Activated T-cell treated with anti-CD3 and anti-CD28 coated beads, Interleukin-2, amount 50 U/mL, for 24 hours (primary cell): ENCODE results near the gene PHKA1.
"Not testable (repeated sequence)": the region's sequence is repeated elsewhere in the genome, so short reads cannot be mapped to it uniquely, and the experiment has no call there.

Experiments used
- DNase-seq: peaks from one replicate; pipeline ENCODE4 v3.0.0-alpha.2; 2020
- H3K27ac Mint-ChIP-seq: 2 replicates; pipeline ENCODE4 v1.8.0; 2020; ENCODE audit warnings: mild to moderate bottlenecking, mixed read lengths
- H3K27me3 Mint-ChIP-seq: 2 replicates; pipeline ENCODE4 v1.8.0; 2020; ENCODE audit warnings: mixed read lengths
- H3K36me3 Mint-ChIP-seq: 2 replicates; pipeline ENCODE4 v1.8.0; 2020; ENCODE audit warnings: low read depth, mixed read lengths
- H3K4me1 Mint-ChIP-seq: 2 replicates; pipeline ENCODE4 v1.8.0; 2020; ENCODE audit warnings: low read depth, mixed read lengths
- H3K4me3 Mint-ChIP-seq: 2 replicates; pipeline ENCODE4 v1.8.0; 2020; ENCODE audit warnings: mild to moderate bottlenecking, moderate library complexity, mixed read lengths
- H3K9me3 Mint-ChIP-seq: 2 replicates; pipeline ENCODE4 v1.8.0; 2020; ENCODE audit warnings: mixed read lengths

Gene PHKA1

GRCh38 chrX:72635930-72636329 is 78.2 kb downstream of the PHKA1 start:
- no peak for DNase-seq
- Mint-ChIP-seq H3K9me3 (no peaks in the 10 kb centered on the region), H3K27me3 (peaks cover 52% of the 10 kb centered on the region), H3K36me3 (no peaks in the 10 kb centered on the region), H3K4me3 (no peak overlapping the region), H3K27ac (no peak overlapping the region), H3K4me1 (no peaks in the 10 kb centered on the region)

- DNase-seq = no peak
- H3K4me3 Mint-ChIP-seq = no peak overlapping the region
- H3K27ac Mint-ChIP-seq = no peak overlapping the region
- H3K27me3 Mint-ChIP-seq = peaks cover 57% of the 10 kb centered on the region
- no peaks in the 10 kb centered on the region for H3K9me3 Mint-ChIP-seq
- H3K4me1 Mint-ChIP-seq = no peaks in the 10 kb centered on the region
- H3K36me3 Mint-ChIP-seq = no peaks in the 10 kb centered on the region
These were observed 79.8 kb downstream of the PHKA1 start for GRCh38 chrX:72634331-72634730.

DNA sequence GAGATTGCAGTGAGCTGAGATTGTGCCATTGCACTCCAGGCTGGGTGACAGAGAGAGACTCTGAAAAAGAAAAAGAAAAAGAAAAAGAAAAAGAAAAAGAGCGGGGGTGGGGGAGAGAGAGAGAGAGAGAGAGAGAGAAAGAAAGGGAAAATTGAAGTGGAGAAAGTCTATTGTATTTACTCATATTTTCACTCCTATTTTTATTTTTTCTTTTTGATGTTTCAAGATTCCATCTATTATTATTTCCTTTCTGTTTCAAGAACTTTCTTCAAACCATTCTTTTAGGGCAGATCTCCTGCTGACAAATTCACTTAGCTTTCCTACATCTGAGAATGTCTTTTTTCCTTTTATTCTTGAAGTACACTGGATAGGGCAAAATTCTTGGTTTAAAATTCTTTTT is 83.9 kb downstream of the PHKA1 start:
- H3K4me3 Mint-ChIP-seq = no peak overlapping the region
- DNase-seq = no peak
- no peaks in the 10 kb centered on the region for H3K9me3 Mint-ChIP-seq
- no peak overlapping the region for H3K27ac Mint-ChIP-seq
- peaks cover 56% of the 10 kb centered on the region for H3K27me3 Mint-ChIP-seq
- H3K36me3 Mint-ChIP-seq = no peaks in the 10 kb centered on the region
- H3K4me1 Mint-ChIP-seq = no peaks in the 10 kb centered on the region

DNA sequence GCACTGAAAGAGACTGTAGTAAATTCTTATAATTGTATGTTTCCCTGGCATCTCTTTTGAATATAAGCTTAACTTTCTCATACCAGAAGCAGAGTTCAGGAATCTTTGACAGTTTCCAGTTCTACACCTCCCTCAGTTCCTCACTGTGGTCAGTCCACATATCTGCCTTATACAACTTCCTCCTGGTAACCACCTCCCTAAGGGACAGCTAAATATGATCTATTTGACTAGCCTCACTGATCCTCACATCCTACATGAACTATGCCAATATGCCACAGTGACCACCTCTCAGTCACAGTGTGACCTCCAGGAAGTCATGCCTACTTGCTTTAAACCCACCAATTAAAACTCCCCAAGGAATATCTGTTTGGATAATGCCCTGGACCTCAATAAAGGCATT is 89.9 kb downstream of the PHKA1 start:
- Mint-ChIP-seq H3K4me3 (no peak overlapping the region), H3K27me3 (peaks cover 57% of the 10 kb centered on the region), H3K36me3 (peaks cover 7% of the 10 kb centered on the region), H3K27ac (no peak overlapping the region), H3K4me1 (peaks cover 32% of the 10 kb centered on the region), H3K9me3 (peaks cover 3% of the 10 kb centered on the region)
- DNase-seq = no peak

DNA sequence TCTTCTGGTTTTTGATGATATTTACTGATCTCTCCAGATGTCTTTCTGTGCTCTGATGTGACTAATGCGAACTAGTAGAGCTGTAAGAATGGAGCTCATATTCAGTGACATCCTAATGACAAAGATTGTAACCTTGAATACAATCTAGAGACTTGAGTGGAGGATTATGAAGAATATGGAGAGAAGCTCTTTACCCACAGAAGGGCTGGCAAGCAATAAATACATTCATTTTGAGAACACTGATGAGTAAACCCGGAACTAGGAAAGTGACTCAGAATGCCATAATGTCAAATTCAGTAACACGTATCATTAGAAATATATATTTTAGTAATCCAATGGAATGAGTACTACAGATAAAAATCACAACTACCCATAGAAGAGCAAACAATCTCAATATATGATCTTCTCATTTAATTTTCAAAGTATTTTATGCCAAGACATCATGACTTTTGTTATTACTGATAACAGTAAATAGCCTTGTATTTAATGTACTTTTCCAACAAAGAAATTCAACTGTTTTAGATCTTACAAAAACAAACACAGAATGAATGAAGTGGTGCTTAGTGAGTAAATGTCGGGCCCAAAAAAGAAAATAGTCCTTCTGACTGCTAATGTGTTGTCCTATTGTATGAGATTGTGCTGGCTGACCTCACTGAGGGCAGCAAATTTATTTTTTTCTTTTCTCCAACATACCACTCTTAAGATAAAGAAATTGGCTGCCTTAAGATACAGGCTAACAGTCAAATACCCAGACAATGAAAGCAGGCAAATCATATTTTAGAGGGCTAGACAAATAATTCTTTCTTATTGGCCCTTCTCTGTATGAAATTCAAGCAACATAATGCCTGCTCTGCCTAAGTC is 92.3 kb downstream of the PHKA1 start:
- Mint-ChIP-seq H3K4me3 (peak overlapping the region; percentile 29), H3K36me3 (peaks cover 9% of the 10 kb centered on the region), H3K27ac (peak overlapping the region; percentile 96), H3K9me3 (peaks cover 3% of the 10 kb centered on the region), H3K4me1 (peaks cover 32% of the 10 kb centered on the region), H3K27me3 (peaks cover 68% of the 10 kb centered on the region)
- no peak for DNase-seq

DNA sequence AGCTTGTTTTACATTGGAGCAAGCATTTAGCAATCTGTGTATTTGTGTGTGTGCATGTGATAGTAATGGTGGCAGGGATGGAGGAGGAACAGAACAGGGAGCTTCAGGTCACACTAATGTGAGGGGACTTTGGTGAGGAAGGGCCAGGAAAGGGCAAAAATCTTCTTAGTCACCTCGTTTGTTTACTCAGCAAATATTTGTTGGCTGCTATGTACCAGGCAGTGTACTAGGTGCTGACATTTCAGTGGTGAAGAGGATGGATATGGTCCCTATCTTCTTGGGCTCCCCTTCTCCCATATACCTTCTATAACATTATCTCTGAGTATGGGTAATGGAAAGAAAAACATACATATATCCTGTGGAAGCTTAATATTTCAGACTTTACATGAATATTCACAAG is 92.9 kb downstream of the PHKA1 start:
- Mint-ChIP-seq H3K4me3 (peak overlapping the region; percentile 63), H3K27me3 (peaks cover 72% of the 10 kb centered on the region), H3K27ac (peak overlapping the region; percentile 96), H3K4me1 (peaks cover 32% of the 10 kb centered on the region), H3K9me3 (peaks cover 3% of the 10 kb centered on the region), H3K36me3 (peaks cover 9% of the 10 kb centered on the region)
- no peak for DNase-seq

DNA sequence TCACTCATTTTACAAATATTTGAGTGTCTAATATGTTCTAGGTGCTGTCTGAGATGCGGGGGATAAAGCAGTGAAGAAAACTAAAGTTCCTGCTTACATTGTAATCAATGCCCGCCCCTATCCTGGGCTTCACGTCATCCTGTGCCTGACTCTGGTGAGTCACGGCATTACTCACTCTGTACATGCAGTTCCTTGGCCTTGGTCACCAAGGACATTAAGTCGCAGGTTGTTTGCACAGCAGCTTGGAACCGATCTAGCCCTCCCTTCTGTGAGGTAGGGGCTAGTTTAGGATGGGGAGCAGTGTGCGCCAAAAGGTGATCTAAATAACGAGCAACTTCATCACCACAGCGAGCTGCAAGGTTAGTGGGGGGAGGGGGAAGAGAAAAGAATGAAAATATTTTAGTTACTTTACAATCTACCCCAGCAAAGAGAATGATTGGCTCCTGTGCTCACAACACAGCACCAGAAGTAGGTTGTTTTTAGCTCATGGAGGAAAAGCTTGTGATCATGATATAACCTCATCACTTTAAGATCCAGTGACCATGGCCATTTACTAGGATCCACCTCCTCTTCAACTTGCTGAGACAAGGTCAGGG is 93.5 kb downstream of the PHKA1 start:
- H3K9me3 Mint-ChIP-seq = peaks cover 3% of the 10 kb centered on the region
- H3K27ac Mint-ChIP-seq = peak overlapping the region; percentile 96
- H3K4me3 Mint-ChIP-seq = peak overlapping the region; percentile 63
- peak; percentile 40 for DNase-seq
- H3K27me3 Mint-ChIP-seq = peaks cover 72% of the 10 kb centered on the region
- peaks cover 32% of the 10 kb centered on the region for H3K4me1 Mint-ChIP-seq
- peaks cover 9% of the 10 kb centered on the region for H3K36me3 Mint-ChIP-seq

DNA sequence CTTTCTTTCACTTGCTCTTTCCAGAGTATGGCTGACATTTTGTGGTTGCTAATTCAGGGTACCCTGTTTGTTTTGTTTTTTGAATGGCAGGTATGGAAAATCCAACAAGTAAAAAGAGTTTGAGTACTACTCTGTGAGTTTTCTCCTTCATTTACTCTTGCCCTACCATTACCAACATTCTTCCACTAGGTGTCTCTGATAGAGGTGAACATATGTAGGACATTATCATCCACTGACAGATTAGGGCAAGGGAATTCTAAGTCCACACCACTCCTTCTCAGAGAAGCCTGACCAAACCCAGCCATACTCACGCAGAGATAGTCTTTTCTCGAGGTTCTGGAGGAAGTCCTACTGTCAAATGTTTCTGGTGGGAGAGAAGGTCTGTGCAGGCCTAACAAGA is 104.8 kb downstream of the PHKA1 start:
- no peak for DNase-seq
- no peak overlapping the region for H3K27ac Mint-ChIP-seq
- peaks cover 6% of the 10 kb centered on the region for H3K4me1 Mint-ChIP-seq
- peaks cover 74% of the 10 kb centered on the region for H3K27me3 Mint-ChIP-seq
- peaks cover 4% of the 10 kb centered on the region for H3K36me3 Mint-ChIP-seq
- no peaks in the 10 kb centered on the region for H3K9me3 Mint-ChIP-seq
- no peak overlapping the region for H3K4me3 Mint-ChIP-seq

DNA sequence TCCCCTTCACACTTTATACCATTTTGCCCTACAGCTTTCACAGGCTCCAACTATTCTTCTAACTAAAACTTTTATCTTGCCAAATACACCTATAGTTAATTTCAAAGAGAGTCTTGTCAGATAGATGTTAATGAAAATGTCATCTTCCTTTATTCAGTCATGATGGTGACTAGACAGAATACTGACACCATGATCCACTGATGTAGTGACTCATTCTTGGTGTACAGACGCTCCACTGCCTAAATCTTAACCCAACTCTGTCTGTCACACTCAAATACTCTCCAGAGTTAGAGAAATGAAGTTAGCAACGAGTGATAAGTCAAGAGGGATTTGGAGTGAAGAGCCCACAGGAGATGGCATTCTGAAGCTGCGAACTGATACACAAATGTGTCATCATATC is 109.4 kb downstream of the PHKA1 start:
- no peak overlapping the region for H3K4me3 Mint-ChIP-seq
- DNase-seq = no peak
- H3K4me1 Mint-ChIP-seq = peaks cover 7% of the 10 kb centered on the region
- H3K27me3 Mint-ChIP-seq = peaks cover 61% of the 10 kb centered on the region
- H3K9me3 Mint-ChIP-seq = no peaks in the 10 kb centered on the region
- H3K27ac Mint-ChIP-seq = no peak overlapping the region
- peaks cover 4% of the 10 kb centered on the region for H3K36me3 Mint-ChIP-seq

DNA sequence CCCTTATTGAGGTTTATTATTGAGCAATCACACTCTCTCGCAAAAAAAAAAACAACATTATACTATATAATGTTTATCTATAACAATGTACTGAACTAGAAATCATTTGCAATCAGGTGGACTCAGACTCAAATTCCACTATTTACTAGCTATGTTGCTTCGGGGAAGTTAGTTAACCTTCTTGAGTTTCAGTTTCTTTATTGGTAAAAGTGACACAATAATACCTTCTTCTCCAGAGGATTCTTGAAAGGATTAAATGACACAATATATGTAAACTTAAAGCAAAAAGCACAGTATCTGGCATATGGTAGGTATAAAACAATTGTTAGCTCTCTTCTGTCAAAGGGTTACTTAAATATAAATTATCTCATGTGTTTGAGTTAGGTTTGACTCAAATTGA is 110.0 kb downstream of the PHKA1 start:
- Mint-ChIP-seq H3K4me3 (no peak overlapping the region), H3K36me3 (peaks cover under 1% of the 10 kb centered on the region), H3K27me3 (peaks cover 56% of the 10 kb centered on the region), H3K4me1 (peaks cover 7% of the 10 kb centered on the region), H3K9me3 (no peaks in the 10 kb centered on the region), H3K27ac (no peak overlapping the region)
- DNase-seq = no peak

- not testable (repeated sequence) for H3K4me3 Mint-ChIP-seq, H3K4me1 Mint-ChIP-seq
- H3K27me3 Mint-ChIP-seq = peaks cover 62% of the 10 kb centered on the region
These were observed 123.1 kb downstream of the PHKA1 start for GRCh38 chrX:72591038-72591437.

DNA sequence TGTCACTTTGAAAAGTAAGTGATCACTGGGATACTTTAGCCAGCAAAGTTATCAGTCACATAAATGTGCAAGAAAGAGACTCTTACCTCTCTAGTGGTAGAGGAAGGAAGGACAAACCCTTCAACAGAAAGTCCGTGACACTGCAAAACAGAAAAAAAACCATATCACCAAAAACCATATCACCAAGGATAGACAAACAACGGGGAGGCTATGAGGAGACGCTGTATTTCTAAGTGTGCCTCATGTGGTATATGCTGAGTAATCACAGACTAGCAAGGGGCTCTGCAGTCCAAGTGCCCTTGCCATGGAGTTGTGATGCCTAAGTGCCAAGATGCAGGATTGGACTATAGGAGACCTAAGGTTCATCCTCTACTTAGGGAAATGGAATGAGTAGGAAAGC is 129.9 kb downstream of the PHKA1 start:
- Mint-ChIP-seq H3K4me3 (no peak overlapping the region), H3K27me3 (peaks cover 43% of the 10 kb centered on the region), H3K9me3 (no peaks in the 10 kb centered on the region), H3K27ac (no peak overlapping the region), H3K36me3 (no peaks in the 10 kb centered on the region), H3K4me1 (no peaks in the 10 kb centered on the region)
- no peak for DNase-seq

More at GRCh38 chrX:72591038-72591437, 123.1 kb downstream of the PHKA1 start:
- not testable (repeated sequence) for H3K9me3 Mint-ChIP-seq, DNase-seq, H3K27ac Mint-ChIP-seq, H3K36me3 Mint-ChIP-seq

DNA sequence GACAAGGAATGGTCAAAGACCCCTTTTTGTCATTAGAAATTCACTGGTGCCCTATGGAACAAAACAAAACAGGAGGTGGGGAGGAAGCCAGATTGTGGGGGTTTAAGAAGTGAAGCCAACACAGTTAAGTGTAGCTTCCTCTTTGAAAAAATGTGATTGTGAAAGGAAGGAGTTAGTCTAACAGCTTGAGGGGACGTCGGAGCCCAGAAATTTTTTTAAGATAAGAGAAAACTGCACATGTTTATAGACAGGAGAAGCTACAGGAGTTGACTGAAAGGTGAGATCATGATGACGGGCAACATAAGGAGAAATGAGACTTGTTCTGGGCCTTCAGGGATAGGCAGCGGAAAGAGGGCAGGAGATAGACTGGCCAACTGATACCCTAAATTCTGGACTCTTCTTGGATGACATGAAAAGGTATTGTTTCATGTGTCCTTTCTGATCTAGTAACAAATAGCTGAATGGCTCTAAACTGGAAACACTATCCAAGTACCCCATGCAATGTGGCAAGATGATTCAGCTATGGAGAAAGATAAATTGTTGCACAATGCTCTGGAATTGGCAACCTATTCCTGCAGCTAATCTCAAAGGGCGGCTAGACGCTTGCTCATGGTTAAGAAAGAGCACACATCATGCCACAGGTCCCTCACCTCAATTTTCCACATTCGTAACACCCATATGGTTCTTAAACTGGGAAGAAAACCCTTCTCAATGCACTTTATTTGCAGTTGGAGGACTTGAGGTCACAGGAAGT is 137.8 kb downstream of the PHKA1 start:
- peaks cover 49% of the 10 kb centered on the region for H3K27me3 Mint-ChIP-seq
- no peak overlapping the region for H3K4me3 Mint-ChIP-seq
- H3K4me1 Mint-ChIP-seq = peaks cover 3% of the 10 kb centered on the region
- no peak overlapping the region for H3K27ac Mint-ChIP-seq
- no peak for DNase-seq
- H3K36me3 Mint-ChIP-seq = peaks cover 9% of the 10 kb centered on the region
- no peaks in the 10 kb centered on the region for H3K9me3 Mint-ChIP-seq

DNA sequence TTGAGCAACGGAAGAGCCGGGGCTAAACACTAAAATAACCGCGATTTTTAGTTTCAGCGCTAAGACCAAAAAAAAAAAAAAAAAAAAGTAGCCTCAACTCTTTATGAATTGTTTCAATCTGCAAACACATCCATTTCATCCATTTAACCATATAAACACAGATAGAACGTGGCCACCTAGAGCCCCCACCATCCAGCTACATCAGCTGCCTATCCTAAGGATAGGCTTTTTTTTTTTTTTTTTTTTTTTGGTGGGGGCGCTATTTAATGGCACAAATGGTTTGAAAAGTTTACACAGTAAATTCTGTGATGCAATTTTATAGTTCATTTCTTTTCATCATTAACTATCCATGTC is 141.0 kb downstream of the PHKA1 start:
- no peak for DNase-seq
- peak overlapping the region; percentile 88 for H3K4me3 Mint-ChIP-seq
- H3K27ac Mint-ChIP-seq = peak overlapping the region; percentile 86
- peaks cover 54% of the 10 kb centered on the region for H3K27me3 Mint-ChIP-seq
- H3K36me3 Mint-ChIP-seq = peaks cover 25% of the 10 kb centered on the region
- H3K4me1 Mint-ChIP-seq = peaks cover 7% of the 10 kb centered on the region
- no peaks in the 10 kb centered on the region for H3K9me3 Mint-ChIP-seq
